Right ventricle myocardium superior (tissue), 1 donor: Measurements from ENCODE around the gene UNCX. TPM values are rescaled to one million over a fixed set of nuclear protein-coding genes. Genes with fewer than 3 reads are reported as not detected.
A peak's percentile ranks its signal among the peaks of the same experiment; 100 is the strongest.
"Not testable (repeated sequence)": the region's sequence is repeated elsewhere in the genome, so short reads cannot be mapped to it uniquely, and the experiment has no call there.

Experiments
- ATAC-seq: fragments of 200-7000 bp; cut with Tn5 transposase; one replicate; pipeline ENCODE4 v1.9.1; 2020; ENCODE audit warnings: mild to moderate bottlenecking; ENCODE audit not compliant: poor library complexity
- DNase-seq: peaks from one replicate; pipeline ENCODE4 v3.0.0-alpha.2; 2020
- intact Hi-C: fragments of 100-400 bp; cut with DNase I; formaldehyde crosslinking; loops from one replicate; pipeline ENCODE4 v1.11.2; 2022
- long read RNA-seq: library from polyadenylated mRNA; unstranded; transcript quantifications from one replicate; pipeline ENCODE4 v2.0.0, GENCODE V29; 2021
- total RNA-seq: library from RNA; stranded (reverse); fragmentation: NEBNext Ultra II Directional; extraction: Animal tissue kit (Norgen Biotek cat#: 25700); gene quantifications from one replicate; pipeline ENCODE4 v1.2.1, GENCODE V29; 2021
- donor health status: DM: no; HTN: yes; CAD: no; lungs with severe emphysema.

UNCX gene
- not detected for total RNA-seq
- long read RNA-seq: 0 reads

DNA sequence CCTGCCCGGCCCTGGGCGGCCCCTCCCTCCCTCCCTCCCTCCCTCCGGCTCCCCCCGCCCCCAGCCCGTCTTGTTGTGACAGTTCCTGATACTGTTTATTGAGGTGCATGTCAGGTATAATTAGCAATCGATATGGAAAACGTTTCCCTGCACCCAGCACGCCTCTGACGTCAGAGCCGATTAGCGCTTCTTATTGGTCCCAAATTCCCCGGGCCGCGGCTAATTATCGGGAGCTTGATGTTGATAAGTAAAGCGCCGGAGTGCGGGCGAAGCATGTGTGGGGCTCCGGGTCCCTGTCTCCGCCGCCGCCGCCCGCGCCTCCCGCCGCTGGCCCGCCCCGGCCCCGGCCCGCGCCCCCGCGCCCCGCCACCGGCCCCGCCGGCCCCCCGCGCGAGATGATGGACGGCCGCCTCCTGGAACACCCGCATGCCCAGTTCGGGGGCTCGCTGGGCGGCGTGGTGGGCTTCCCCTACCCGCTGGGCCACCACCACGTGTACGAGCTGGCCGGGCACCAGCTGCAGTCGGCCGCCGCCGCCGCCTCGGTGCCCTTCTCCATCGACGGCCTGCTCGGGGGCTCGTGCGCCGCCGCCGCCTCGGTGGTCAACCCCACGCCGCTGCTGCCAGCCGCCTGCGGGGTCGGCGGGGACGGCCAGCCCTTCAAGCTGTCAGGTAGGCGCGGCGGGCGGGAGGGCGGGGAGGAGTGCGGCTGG lies at the start of gene UNCX:
UNCX (plus strand) TSS at position 250 of the 710 bp plus-strand sequence; CDS start at position 396, 146 bp downstream.
- intact Hi-C loops: no loop called here
- ATAC-seq: no peak
- no peak for DNase-seq

DNA sequence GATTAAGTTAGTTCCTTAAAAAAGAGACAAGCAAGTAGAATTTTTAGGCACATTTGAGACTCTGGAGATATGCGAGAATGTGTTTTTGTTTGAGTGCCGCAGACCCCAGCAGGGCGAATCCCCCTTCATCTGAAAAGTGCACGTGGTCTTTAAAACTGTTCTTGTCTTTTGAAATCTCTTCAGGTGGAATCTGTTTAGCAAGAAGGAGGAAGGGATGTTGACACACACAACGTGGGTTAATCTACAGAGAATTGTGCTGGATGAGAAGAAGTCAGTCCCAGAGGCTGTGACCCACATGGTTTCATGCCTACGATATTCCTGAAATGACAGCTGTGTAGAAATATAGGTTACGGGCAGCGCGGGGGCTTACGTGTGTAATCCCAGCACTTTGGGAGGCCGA lies 45.5 kb upstream of the UNCX start:
- DNase-seq (no peak), ATAC-seq (no peak)
- intact Hi-C loops: no loop called here

DNA sequence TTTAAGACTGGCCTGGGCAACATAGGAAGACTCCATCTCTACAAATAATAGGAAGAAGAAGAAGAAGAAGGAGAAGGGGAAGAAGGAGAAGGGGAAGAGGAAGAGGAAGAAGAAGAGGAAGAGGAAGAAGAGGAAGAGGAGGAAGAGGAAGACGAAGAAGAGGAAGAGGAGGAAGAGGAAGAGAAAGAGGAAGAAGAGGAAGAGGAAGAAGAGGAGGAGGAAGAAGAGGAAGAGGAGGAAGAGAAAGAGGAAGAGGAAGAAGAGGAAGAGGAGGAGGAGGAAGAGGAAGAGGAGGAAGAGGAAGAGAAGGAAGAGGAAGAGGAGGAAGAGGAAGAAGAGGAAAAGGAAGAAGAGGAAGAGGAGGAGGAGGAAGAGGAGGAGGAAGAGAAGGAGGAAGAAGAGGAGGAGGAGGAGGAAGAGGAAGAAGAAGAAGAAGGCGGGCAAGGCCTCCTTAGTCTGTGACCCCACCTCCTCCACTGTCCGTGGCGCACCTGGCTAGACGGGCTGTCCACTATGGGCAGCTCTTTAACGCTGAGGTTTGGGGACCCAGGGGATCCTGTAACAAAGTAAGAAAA lies 43.9 kb upstream of the UNCX start:
- intact Hi-C loops: no loop called here
- DNase-seq: no peak
- no peak for ATAC-seq

DNA sequence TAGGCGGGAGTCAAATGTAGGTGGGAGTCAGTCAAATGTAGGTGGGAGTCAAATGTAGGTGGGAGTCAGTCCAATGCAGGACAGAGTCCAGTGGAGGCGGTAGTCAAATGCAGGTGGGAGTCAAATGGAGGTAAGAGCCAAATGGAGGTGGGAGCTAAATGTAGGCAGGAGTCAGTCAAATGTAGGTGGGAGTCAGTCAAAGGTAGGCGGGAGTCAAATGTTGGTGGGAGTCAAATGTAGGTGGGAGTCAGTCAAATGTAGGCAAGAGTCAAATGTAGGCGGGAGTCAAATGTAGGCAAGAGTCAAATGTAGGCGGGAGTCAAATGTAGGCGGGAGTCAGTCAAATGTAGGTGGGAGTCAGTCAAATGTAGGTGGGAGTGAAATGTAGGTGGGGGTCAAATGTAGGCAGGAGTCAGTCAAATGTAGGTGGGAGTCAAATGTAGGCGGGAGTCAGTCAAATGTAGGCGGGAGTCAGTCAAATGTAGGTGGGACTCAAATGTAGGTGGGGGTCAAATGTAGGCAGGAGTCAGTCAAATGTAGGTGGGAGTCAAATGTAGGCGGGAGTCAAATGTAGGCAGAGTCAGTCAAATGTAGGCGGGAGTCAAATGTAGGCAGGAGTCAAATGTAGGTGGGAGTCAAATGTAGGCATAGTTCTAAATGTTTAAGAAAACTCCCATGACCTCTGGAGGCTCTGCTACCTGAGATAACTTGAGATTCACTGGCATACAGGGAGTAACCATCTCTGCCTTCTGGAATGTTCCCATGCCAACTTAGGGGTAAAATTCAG lies 42.5 kb upstream of the UNCX start:
- intact Hi-C loops: loop anchor here (5.0 kb wide), 1 partner anchor 242 kb away; no protein-coding TSS in a partner anchor
- DNase-seq (no peak), ATAC-seq (no peak)

DNA sequence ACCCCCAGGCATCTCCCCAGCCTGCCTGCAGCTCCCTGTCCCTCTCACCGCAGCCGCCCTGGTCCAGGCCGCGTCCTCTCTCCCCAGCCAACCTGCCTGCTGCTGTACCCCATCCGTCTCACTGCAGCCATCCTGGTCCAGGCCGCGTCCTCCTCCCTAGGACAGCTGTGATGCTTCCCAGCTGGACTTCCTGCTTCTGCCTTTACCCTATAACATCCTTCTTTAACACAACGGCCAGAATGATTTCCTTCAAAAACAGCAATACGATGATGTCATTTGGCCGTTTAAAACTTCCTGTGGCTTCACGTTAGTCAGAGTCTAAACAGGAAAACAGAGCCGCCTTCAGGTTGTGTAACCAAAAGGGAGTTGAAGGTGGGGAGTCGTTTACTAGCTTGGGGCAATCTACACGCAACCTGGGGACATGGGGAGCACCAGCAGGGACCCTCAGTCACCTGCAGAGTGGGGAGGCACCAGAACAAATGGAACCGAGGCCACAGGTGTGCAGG lies 40.4 kb upstream of the UNCX start:
- DNase-seq: no peak
- ATAC-seq: no peak
- intact Hi-C loops: loop anchor here (5.0 kb wide), 1 partner anchor 240 kb away; no protein-coding TSS in a partner anchor

DNA sequence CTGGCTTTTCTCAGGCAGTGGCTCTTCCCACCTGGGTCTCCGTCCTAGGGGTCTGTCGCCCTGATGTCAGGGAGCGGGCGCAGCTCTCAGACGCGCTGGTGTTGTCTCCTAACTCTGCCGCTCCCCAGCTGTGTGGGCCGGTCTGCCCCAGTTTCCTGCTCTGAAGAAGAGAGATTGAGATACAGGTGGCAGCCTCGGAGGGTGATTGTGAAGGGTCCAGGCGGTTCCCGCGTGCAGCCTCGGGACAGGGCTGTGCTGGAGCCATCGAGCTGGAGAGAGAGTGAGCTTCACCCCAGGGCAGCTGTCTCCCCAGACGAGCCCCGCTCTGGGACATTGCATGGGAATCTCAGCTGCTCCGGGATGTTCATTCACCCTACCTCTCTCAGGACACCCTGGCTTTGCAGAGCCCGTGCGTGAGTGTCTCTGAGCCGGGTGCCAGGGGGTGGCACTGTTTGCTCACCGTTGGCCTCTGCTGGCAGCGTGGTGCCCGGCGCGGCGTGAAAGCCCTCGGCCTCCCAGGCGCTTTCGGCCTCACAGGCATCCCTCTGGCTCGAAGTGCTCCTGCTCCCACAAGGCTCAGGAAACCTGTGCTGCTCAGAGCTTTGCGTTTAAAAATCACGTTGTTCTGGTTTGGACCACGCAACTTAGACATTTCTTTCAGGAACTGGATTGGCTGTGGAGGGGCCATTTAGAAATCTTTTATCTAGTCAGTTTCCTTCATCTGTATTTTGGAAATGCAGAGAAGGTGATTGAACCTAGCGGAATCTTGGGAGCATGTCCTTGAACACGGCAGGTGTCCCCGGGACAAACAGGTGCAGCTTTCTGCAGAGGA lies 38.9 kb upstream of the UNCX start:
- peak; percentile 74 for DNase-seq
- ATAC-seq: peak; percentile 92
- intact Hi-C loops: loop anchor here (5.0 kb wide), 1 partner anchor 238 kb away; no protein-coding TSS in a partner anchor

DNA sequence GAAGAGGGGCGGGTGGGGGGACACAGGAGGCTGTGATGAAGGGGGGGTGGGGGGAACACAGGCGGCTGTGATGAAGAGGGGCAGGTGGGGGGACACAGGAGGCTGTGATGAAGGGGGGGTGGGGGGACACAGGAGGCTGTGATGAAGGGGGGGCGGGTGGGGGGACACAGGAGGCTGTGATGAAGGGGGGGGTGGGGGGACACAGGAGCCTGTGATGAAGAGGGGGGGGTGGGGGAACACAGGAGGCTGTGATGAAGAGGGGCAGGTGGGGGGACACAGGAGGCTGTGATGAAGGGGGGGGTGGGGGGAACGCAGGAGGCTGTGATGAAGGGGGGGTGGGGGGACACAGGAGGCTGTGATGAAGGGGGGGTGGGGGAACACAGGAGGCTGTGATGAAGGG lies 36.2 kb upstream of the UNCX start:
- DNase-seq, ATAC-seq, intact Hi-C loops: not testable (repeated sequence)

DNA sequence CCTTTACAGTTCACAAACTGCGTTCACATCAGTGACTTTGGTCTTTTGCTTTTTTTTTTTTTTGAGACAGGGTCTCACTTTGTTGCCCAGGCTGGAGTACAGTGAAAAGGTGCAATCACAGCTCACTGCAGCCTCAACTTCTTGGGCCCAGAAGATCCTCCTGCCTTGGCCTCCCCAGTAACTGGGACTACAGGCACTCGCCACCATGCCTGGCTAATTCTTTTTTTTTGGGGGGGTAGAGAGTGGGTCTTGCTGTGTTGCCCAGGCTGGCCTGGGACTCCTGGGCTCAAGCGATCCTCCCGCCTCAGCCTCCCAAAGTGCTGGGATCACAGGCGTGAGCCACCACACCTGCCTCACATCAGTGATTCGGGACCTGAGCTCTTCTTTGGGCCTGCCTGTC lies 35.7 kb upstream of the UNCX start:
- intact Hi-C loops: no loop called here
- no peak for DNase-seq

DNA sequence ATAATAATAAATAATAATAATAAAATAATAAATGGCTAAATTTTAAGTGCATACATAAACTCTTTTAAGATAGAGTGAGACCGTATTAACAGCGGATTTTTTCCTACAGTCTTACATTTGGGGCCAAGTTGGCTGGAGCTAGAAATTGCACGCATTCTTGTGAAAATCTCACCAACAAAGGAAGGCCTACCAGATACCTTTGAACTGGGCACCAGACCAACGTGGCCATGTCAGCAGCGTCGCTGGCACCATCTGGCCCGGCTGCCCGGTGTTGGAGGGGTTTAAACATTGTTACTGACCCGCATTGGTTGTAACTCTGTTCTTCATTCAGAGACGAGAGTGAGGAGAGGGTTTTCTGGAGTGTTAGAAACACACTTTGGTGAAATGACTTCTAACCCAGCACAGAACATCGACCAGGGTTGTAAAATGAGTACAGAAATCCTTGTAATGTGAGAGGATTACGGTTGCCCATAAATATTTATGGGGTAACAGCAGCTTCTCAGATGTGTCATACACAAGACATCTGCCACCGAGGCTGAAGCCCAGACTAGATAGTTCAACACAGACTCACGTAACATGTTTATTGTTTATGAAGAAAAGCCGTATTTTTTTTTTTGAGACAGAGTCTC lies 34.6 kb upstream of the UNCX start:
- DNase-seq (no peak), ATAC-seq (no peak)
- intact Hi-C loops: no loop called here

More for the DNA sequence above, 35.7 kb upstream of the UNCX start:
- no peak for ATAC-seq

DNA sequence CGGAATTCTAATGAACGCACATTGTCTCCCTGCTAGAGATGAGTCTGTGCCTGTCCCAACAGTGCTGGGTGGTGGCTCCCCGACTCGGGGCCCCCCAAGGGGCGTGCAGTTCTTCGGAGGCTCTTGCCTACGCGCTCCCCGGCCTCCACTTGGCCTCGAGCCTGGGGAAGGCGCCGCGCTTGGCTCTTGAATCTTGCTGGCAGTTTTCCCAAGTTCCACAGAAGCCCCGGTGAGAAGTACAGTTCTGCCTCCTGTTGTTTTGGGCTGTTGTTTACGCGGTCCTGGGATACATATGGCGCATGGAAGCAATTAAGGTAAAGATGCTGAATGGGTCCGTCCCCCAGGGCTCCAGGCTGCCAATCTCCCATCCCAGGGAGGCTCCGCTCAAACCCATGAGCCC lies 32.6 kb upstream of the UNCX start:
- ATAC-seq (no peak), DNase-seq (no peak)
- intact Hi-C loops: no loop called here

DNA sequence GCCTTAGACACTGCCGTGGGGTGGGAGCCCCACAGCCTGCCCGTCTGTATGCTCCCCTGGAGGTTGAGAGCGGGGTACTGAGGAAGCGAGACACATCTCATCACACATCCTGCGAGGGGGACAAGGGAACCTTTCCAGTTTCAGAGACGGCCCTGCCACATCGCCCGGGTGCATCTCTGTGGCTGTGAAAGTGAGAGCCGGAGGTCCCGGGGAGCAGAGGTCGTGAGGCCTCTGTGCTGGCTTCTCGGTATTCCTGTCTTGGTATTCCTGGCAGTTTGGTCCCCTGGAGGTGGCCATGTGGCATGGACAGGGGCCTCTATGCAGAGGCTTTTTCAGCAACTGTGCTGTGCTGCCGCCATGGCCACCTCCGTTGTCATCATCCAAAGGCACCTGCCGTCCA lies 30.8 kb upstream of the UNCX start:
- no peak for DNase-seq
- intact Hi-C loops: no loop called here
- no peak for ATAC-seq

DNA sequence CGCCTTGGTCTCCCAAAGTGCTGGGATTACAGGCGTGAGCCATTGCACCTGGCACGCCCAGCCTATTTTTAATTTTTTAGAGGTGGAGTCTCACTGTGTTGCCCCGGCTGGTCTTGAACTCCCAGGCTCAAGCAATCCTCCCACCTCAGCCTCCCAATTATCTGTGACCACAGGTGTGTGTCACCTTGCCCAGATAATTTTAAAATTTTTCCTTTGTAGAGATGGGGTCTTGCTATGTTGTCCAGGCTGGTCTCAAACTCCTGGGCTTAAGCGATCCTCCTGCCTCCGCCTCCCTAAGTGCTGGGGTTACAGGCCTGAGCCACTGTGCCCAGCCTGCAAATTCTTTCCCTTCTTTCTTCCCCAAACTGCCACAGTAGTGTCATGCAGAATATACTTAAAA lies 29.8 kb upstream of the UNCX start:
- ATAC-seq, intact Hi-C loops, DNase-seq: not testable (repeated sequence)

DNA sequence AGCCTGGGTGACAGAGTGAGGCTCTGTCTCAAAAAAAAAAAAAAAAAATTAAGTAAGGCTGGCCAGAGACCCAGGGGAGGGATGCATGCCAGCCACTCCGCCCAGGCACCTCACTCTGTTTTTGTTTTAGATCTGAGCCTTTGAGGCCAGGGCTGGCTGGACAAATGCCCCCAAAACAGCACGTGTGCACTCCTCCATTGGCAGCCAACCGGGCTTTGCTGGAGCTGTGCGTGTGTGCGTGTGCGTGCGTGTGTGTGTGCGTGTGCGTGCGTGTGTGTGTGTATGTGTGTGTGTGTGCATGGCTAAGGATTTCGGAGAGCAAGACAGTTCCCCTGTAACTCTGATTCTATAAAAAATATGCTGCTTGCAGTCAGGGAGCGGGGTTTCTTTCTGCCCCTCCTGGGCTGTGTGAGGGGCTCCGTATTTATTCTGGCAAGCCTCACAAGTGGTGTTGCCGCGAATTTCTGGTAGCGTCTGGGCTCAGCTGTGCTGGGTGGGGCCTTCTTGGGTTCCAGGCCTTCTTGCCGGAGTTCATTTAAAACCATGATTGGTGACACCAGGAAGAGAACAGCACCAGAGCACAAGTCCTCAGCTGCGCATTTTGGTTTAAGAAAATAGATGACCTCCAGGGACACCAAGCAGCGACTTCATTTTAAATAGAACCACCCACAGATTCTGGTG lies 28.1 kb upstream of the UNCX start:
- DNase-seq: no peak
- intact Hi-C loops: no loop called here

DNA sequence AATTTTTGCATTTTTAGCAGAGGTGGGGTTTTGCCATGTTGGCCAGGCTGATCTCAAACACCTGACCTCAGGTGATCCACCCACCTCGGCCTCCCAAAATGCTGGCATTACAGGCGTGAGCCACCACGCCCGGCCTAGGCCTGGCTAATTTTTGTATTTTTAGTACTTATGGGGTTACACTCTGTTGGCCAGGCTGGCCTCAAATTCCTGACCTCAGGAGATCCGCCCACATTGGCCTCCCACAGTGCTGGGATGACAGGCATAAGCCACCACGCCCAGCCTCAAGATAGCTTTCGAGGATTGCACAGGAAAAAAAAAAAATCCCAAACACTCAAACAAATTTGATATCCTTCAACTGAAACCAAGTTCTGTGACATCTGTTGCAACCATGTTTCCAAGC lies 26.9 kb upstream of the UNCX start:
- intact Hi-C loops, DNase-seq, ATAC-seq: not testable (repeated sequence)

More for the DNA sequence above, 28.1 kb upstream of the UNCX start:
- no peak for ATAC-seq

DNA sequence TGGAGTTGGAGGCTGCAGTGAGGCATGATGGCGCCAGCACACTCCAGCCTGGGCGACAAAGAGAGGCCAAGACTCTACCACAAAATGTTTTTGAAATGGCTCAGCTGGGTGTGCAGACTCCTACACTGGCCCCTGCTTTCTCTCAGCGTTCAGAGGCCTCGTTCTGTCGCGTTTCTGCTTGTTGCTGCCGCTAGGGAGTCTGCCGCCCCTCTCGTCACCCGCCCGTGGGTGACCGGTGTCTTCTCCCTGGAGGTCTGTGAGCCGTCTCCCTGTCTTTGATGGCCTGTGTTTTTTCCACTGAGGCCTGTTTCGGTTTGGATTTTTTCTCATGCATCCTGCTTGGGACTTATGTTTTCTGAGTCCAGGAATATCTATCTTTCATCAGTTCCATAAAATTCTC lies 23.6 kb upstream of the UNCX start:
- intact Hi-C loops: no loop called here
- DNase-seq: no peak
- ATAC-seq: no peak

DNA sequence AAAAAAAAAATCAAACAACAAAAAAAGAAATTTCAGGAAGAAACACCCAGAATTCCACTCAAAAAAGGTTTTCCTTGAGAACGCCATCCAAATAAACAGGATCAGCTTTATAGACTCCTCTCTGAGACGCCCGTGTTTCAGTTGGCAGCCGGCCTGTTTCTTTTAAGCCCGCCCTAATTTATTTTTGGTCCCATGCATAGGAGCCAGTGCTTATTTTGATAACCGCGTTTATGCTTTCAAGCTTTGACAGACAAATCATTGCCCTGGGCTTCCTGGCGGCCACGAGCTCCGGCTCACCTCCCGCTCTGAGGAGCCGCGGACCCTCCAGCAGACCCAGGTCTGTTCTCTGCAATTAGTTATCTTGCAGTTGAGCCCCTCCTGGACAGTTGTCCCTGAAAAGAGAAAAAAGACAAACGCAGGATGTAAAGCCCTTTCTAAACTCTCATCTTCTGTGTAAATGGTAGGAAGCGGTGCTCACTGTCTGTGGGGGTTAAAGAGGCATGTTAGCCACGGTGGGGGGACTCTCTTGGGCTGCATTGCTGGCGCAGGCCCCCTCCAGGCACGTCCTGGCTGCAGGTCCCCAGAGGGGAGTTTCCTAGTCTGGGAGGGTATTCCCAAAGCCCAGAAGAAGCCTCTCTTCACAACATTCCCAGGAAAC lies 22.2 kb upstream of the UNCX start:
- DNase-seq (peak; percentile 62), ATAC-seq (peak; percentile 62)
- intact Hi-C loops: no loop called here

DNA sequence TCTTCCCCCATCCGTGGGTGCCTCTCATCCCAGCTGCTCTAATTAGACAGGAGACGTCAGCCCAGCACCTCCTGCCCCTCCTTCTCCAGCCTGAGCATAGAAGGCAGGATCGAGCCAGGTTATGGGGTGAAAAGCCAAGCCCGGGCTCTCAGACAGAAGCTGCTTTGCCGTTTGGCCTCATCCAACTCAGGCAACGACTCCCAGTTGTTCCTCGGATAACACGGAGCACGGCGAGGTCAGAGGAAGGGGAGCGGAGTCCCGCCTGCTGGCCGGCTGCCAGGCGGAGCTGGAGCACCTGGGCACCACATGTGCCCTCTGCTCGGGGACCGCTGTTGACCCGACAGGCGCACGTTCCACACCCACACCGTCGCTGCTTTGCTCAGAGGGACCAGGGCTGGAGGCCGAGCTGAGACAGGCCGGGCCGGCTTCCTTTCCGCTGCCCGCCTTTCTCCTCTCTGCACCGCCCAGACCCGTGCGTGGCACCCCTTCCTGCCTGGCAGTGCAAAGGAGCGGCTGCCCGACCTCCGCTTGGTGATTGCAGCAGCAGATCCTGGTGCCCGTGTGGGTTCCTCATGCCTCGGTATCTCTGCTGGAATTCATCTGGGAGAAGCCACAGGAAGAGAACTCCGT lies 21.6 kb upstream of the UNCX start:
- peak; percentile 20 for ATAC-seq
- intact Hi-C loops: no loop called here
- DNase-seq: no peak
